Measurements from ENCODE around the gene PIF1. TPM values are rescaled to one million over a fixed set of nuclear protein-coding genes. Genes with fewer than 3 reads are reported as not detected.

Gene PIF1
- total and polyA plus RNA-seq, 8 donors: 0.46 to 58.8 (median 2.4) TPM

DNA sequence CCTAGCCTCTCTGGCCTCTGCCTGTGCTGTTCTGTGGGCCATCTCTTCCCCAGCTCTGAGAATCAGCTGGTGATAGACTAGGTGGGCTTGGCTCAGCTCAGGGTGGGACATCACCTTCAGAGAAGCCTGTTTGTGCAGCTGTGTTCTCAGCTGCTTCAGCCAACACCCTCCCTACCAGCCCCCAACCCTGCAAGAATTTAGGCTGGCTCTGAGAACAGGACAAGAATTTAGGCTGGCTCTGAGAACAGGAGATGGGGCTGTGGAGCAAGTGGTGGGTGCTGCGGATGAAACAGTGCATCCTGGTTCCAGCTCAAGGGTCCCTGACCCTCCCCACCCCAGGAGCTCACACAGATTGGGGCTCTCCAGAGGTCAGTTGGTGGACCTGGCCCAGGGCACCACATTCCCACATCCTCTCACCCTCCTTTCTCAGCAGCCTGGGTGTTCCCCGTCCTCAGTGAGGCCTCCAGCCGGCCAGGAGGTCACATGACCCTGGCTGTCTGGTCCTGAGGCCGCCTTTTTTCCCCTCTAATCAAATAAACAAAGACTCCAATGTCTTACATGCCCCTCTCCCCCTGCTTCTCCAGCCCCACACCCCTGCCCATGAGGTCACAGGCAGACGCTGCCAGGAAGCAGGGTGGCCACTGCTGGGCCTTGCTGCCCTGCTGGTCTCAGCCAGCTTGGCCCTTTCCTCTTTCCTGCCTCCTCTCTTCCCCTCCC is 31.1 kb upstream of the PIF1 start:
- peak in 1 of 2 donors; percentile 85 for DNase-seq
- H3K36me3 ChIP-seq: peaks cover 37 to 63% (median 50%) of the 10 kb centered on the region in 4 donors
- peak overlapping the region; percentile 15 to 83 (median 77) for H3K27ac ChIP-seq
- TF ChIP-seq POLR2AphosphoS5 (IDR thresholded peaks at IDR 0.05) (peak in 2 of 3 donors; percentile 2 to 7), EP300 (IDR thresholded peaks at IDR 0.05) (peak; percentile 15), POLR2A (IDR thresholded peaks at IDR 0.05) (no peak)
- TF ChIP-seq, protein P1, sequence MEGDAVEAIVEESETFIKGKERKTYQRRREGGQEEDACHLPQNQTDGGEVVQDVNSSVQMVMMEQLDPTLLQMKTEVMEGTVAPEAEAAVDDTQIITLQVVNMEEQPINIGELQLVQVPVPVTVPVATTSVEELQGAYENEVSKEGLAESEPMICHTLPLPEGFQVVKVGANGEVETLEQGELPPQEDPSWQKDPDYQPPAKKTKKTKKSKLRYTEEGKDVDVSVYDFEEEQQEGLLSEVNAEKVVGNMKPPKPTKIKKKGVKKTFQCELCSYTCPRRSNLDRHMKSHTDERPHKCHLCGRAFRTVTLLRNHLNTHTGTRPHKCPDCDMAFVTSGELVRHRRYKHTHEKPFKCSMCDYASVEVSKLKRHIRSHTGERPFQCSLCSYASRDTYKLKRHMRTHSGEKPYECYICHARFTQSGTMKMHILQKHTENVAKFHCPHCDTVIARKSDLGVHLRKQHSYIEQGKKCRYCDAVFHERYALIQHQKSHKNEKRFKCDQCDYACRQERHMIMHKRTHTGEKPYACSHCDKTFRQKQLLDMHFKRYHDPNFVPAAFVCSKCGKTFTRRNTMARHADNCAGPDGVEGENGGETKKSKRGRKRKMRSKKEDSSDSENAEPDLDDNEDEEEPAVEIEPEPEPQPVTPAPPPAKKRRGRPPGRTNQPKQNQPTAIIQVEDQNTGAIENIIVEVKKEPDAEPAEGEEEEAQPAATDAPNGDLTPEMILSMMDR (IDR thresholded peaks at IDR 0.05): no peak
- intact Hi-C loops (cut with DNase I; ENCODE audit: low total_unique reads): loop anchor here (10.0 kb wide), 1 partner anchor 48 kb away; no protein-coding TSS in a partner anchor
- peak overlapping the region in 1 of 4 donors; percentile 8 for H3K4me3 ChIP-seq
- no peaks in the 10 kb centered on the region for H3K9me3 ChIP-seq
- H3K27me3 ChIP-seq: no peaks in the 10 kb centered on the region
- H3K4me1 ChIP-seq: peaks cover 54 to 95% (median 69%) of the 10 kb centered on the region in 4 donors
- WGBS, 5 donors: 42 to 63% (median 57%) methylated on average over 5 of the region's 5 CpGs

DNA sequence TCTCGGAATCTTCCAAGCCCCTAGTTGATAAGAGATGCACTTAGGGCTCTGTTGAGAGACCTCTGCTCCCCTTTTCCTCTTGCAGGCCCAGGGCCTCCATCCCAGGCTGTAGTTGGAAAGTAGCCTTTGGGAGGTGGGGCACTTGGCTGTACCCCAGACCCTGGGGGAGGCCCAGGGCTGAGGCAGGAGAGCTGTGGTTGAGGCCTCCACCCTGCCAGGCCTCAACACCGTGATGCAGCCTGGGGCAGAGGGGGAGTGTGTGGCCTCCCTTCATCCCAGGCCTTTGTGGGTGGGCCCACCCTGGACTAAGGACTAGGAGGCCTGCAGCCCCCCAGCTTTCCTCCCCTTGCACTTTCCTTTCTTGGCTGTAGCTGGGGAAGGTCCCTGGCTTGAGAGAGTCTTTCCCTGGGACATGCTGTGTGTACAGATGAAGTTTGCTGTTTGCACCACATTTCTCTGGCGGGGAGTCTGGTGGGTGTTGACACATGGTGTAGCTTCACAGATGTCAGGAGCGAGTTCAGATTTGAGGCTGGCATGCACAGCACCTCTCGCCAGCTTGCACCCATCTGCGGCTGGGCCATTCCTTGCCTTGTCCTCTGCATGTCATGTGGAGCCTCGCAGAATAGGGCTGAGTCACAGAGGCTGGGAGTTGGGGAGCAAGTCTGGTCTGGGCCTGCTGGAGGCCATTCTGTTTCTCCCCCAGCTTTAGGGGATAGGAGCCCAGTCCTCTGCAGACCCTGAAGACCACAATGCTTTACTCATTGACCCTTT is 29.9 kb upstream of the PIF1 start:
- WGBS, 5 donors: 68 to 83% (median 73%) methylated on average over 2 to 7 of the region's 7 CpGs
- no peaks in the 10 kb centered on the region for H3K27me3 ChIP-seq
- intact Hi-C loops (cut with DNase I; ENCODE audit: low total_unique reads): loop anchor here (10.0 kb wide), 1 partner anchor 49 kb away; no protein-coding TSS in a partner anchor

DNA sequence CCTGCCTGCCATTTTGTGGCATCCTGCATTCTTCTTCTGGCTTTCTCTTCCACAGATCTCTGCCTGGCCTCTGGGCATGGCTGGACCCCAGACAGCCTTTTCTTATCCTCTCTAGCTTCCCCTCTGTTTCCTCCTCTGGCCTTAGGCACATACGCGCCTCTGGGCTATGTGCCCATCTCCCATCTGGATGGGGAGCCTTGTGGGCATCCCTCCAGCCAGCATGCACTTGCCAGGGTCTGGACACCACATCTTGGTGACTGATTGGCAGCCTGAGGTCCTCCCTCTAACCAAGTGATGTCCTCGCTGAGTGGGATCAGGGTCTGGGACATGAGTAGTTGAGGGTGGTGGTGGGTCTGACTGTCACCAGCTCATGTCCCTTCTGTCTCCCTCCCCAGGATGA is 29.1 kb upstream of the PIF1 start:
- 55 to 82% (median 77%) methylated on average over 3 of the region's 3 CpGs for WGBS, 5 donors
- TF ChIP-seq, protein P1 (IDR thresholded peaks at IDR 0.05): no peak
- no peak for TF ChIP-seq EP300 (IDR thresholded peaks at IDR 0.05)
- TF ChIP-seq POLR2A (IDR thresholded peaks at IDR 0.05): no peak
- no peak for TF ChIP-seq POLR2AphosphoS5 (IDR thresholded peaks at IDR 0.05)
- intact Hi-C loops (cut with DNase I; ENCODE audit: low total_unique reads): loop anchor here (10.0 kb wide), 1 partner anchor 50 kb away; no protein-coding TSS in a partner anchor
- Histone ChIP-seq H3K27ac (peak overlapping the region in 4 of 5 donors; percentile 75 to 83 (median 79)), H3K9me3 (no peaks in the 10 kb centered on the region), H3K27me3 (no peaks in the 10 kb centered on the region), H3K4me3 (no peak overlapping the region), H3K36me3 (peaks cover 27 to 53% (median 42%) of the 10 kb centered on the region in 4 donors), H3K4me1 (peaks cover 59 to 99% (median 83%) of the 10 kb centered on the region in 4 donors)
- no peak for DNase-seq

More for the DNA sequence above, 29.9 kb upstream of the PIF1 start:
- TF ChIP-seq POLR2AphosphoS5 (IDR thresholded peaks at IDR 0.05) (no peak), EP300 (IDR thresholded peaks at IDR 0.05) (no peak), POLR2A (IDR thresholded peaks at IDR 0.05) (no peak)
- TF ChIP-seq, protein P1 (IDR thresholded peaks at IDR 0.05): no peak
- Histone ChIP-seq H3K4me3 (no peak overlapping the region), H3K36me3 (peaks cover 25 to 53% (median 42%) of the 10 kb centered on the region in 4 donors), H3K9me3 (no peaks in the 10 kb centered on the region), H3K27ac (peak overlapping the region; percentile 8 to 83 (median 77)), H3K4me1 (peaks cover 59 to 99% (median 80%) of the 10 kb centered on the region in 4 donors)
- DNase-seq: no peak

DNA sequence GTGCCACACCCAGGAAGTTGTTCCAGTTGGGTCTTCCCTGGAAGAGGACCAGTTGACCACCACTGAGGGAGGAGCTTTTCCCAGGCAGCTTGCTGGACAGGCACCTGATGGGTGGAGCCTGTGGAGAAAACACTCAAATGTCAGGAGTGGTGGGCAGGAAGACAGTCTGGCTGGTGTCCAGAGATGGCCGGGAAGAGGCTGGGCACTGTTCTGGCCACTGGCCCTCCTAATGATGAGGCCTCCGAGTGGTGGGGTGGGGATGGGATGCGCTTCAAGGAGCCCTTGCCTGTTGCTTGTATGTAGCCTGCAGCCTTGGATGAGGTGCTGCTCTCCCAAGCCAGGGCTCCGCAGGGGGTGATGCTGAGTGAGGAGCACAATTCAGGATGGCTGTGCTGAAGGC is 28.6 kb upstream of the PIF1 start:
- intact Hi-C loops (cut with DNase I; ENCODE audit: low total_unique reads): loop anchor here (10.0 kb wide), 1 partner anchor 51 kb away; no protein-coding TSS in a partner anchor
- Histone ChIP-seq H3K27me3 (no peaks in the 10 kb centered on the region), H3K27ac (peak overlapping the region in 4 of 5 donors; percentile 75 to 83 (median 79))

More for the DNA sequence above, 28.6 kb upstream of the PIF1 start:
- Histone ChIP-seq H3K9me3 (no peaks in the 10 kb centered on the region), H3K4me1 (peaks cover 59 to 99% (median 79%) of the 10 kb centered on the region in 4 donors), H3K4me3 (no peak overlapping the region), H3K36me3 (peaks cover 30 to 53% (median 45%) of the 10 kb centered on the region in 4 donors)
- WGBS, 5 donors: 60 to 90% (median 81%) methylated on average over 4 of the region's 4 CpGs
- DNase-seq: no peak
- no peak for TF ChIP-seq POLR2AphosphoS5 (IDR thresholded peaks at IDR 0.05)
- TF ChIP-seq, protein P1 (IDR thresholded peaks at IDR 0.05): no peak
- no peak for TF ChIP-seq EP300 (IDR thresholded peaks at IDR 0.05)
